Stimulated activated CD8-positive, alpha-beta memory T cell treated with anti-CD3 and anti-CD28 coated beads, Interleukin-15, amount 100 ng/mL, for 24 hours (primary cell): Measurements from ENCODE around the gene FAM174C.

ENCODE experiments used
- DNase-seq: peaks from one replicate; pipeline ENCODE4 v3.0.0-alpha.2; 2020; ENCODE audit warnings: low read depth

Gene FAM174C

DNA sequence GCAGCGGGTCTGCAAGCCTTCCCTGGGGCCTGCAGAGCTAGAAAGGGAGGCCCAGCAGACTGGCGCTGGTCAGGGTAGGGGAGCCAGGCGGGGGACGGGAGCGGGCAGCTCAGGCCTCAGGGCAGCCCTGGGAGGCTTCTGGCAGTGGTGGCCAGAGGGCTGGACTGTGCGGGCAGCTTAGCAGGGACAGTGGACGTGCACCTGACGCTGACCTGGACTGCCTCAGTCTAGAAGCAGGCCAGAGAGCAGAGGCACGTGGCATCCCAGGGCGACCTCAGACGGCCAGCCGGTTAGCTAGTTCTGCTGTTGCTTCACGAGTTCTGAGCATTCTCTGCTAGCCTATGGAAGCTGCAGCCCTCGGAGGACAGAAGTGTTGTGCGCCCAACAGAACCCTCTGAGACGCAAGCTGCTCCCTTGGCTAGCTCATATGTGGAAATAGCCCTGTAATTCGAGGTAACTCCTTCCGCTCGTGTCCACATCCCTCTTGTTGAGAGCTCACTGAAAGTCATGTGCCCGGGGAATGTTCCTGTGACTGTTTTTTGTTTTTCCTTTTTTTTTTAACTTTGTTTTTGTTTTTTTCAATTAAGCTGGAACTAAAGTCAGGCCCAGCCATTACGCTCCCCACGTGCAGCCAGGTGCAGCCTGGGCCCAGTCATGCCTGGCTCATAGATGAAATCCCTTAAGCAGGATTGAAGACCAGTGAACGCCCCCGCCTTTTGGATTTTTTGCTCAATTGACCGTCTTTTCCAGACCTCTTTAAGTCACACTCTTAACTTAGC is 1.9 kb upstream of the FAM174C start:
- no peak for DNase-seq

GRCh38 chr19:1274081-1274851 is 1.1 kb upstream of the FAM174C start:
- DNase-seq = no peak

DNA sequence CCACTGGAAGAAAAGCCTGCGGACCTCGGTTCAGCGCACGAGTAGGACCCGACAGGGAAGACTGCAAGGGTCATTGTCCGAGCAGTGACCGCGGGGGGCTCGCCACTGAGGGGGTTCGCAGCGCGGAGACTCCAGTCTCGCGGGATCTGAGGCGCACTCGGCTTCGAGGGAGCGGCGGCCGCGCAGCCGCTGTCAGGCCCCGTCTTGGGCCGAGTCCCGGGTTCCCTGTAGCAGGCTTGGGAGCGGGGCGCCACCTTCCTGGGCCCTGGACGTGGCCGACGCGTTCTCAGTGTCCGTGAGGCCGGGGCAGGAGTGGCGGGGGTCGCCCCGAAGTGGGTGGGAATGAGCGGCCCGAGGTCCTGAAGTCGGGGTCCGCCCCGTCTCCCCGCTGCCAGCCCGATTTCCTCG is 474 bp upstream of the FAM174C start:
- DNase-seq = no peak

- no peak for DNase-seq
These were observed 772 bp downstream of the FAM174C start for GRCh38 chr19:1275976-1276627.

DNA sequence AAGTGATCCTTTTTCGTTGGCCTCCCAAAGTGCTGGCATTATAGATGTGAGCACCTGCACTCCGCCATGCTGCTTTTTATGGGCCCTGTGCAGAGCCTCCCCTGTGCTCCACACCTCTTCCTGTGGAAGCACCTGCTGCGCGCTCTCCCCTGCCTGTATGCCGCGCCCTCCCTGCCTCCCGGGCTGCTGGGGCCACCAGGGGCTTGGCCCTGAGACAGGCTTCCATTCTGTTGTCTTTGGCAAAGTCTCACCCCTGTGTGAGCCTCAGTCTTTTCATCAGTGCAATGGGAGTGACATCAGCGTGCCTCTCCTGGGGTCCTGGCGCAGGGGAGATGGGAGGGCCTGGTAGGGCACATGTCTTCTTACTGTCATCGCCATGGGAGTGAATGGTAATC is 1.3 kb downstream of the FAM174C start:
- no peak for DNase-seq

DNA sequence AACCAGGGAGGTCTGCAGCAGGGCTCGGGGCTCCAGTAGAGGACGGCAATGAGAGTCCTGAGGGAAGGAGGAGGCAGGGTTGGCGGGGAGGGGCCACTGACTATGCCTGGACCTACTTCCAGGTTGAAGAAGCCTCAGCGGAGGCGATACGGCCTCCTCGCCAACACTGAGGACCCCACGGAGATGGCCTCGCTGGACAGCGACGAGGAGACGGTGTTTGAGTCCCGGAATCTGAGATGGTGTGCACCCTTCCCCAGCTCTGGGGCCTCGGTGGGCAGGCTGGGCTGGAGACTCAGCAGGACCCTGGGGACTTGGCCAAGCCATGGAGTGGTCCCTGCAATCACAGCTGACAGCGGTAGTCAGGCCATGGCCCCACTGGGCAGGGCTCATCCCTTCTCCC is 1.7 kb downstream of the FAM174C start:
- no peak for DNase-seq

DNA sequence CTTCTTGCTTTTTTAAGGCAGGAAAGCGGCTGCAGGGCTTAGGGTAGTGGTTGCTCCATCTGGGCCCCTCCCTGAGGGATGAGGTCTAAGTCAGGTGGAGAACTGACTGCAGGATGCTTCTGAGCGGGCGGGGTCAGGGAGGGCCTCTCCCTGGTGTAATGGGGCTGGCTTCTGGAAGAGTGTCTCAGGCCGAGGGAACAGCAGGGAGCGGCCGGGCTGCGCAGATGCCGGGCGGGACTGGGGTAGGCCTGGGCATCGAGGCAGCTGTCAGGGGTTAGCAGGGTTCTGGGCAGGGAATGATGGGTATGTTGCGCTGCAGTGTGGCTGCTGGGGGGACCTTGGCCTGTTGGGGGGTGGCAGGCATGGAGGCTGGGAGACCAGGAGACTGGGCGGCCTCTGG is 2.7 kb downstream of the FAM174C start:
- DNase-seq = no peak

DNA sequence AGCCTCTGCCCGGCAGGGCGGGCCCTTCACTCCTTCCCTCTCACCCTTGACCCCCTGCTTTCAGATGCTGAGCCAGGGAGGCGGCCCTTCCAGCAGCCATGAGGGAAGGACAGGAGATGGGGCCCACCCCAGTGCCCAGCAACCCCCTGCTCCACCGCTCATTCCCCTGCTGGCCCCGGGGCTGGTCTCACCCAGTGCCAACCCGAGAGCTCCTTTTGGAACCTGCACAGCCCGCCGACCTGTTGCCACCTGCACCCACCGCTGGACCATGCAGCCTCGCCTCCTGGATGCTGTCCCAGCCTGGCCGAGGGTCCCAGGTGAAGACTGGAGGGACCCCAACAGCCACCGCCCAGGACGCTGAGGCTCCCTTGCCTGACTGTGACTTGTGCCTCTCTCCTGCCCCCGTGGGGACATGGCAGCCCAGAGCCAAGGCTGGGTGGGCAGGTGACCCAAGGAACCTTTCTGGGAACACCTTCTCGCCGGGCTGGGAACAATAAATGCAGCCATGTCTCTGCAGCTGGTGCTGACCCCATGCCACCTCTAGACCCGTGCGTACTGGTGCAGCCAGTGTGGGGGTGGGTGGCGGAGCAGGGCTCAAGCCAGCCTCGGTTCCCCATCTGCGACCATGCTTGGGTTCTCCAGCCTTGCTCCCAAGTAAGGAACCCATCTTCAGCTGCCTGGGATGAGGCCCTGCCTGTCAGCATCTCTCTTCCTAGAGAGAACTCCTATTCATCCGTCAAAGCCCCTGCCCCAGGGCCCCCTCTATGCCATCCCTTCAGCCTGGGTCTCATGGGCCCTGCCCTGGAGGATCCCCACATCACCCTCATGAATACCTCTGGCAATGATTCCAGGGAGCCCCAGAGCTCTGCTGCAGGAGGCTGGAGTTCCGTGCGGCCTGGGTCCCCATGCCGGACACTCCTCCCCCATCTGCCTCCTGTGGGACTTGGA is 3.7 kb downstream of the FAM174C start:
- DNase-seq = no peak

DNA sequence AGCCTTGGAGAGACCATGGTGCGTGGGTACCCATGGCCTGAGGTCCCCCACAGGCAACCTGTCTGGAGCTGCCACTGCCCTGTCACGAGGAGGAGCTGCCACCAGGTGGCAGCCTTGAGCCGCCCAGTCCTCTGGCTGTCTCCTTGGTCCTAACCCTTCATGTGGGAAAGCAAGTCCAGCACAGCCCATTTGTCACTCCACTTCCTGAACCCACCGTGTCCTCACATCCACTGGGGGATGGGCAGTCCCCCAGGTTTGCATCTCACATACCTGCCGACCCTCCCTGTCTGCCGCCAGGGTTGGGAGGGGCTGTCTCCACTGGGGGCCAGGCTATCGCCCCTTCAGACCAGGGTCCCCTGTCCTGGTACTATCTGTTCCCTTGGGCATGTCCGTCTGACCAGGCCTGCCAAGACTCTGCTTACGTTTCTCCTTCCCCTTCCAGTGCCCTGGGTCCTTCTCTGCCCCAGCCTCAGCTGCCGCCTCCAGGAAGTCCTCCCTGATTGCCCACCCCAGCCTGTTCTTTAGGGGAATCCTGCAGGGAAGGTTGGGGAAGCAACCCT is 4.5 kb downstream of the FAM174C start:
- DNase-seq = peak; percentile 68

GRCh38 chr19:1280636-1281568 is 5.6 kb downstream of the FAM174C start:
- DNase-seq = no peak

GRCh38 chr19:1281569-1282287 is 6.4 kb downstream of the FAM174C start:
- DNase-seq = no peak

- DNase-seq = no peak
These were observed 7.4 kb downstream of the FAM174C start for GRCh38 chr19:1282588-1283206.

DNA sequence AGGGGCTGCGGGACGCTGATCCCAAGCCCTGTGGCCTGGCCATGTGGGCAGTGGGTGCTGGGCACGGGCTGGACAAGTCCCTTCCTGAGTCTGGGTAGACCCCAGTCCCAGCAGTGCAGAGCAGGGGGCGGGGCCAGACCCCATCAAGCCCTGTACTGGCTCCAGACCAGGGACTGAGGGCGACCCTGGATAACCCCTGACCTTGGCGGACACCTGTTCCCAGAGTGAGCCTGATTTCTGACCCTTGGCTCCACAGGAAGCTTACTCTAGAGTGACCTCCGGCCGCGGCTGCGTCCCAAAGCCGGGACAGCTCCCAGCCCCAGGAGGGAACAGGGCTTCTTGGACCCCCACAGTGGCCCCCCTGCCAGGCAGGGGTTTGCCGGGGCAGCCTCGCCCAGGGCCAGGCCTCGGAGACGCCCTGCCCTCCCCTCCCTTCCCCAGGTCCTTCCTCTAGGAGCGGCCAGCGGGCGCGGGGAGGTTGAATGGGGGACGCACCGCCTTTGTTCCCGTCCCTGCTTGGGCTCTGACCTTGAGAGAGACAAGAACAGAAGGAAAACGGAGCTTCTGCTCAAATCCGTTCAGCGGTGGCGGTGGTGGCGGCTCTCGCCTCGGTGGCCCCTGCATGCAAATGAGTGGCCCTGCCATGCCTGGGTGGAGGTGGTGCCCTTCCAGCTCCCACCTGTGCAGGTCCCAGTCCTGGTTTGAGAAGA is 8.0 kb downstream of the FAM174C start:
- DNase-seq = no peak

DNA sequence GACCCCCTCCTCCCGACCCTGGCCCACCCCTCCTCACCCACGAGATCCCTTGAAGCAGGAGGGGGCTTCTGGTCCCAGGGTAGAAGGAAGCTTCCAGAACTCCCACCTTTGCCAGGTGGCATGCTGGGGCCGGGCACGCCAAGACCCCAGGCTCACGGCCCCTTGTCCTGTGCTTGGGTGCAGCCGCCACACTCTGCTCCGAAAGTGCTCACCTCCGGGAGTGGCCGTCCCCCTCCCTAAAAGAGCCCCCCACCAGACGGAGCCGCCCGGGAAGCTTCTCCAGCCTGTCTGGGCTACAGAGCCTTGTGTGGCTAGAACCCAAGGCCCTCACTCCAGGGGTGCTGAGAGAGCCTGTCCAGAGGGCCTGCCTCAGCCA is 8.6 kb downstream of the FAM174C start:
- no peak for DNase-seq

GRCh38 chr19:1284293-1284978 is 9.1 kb downstream of the FAM174C start:
- DNase-seq = no peak

- no peak for DNase-seq
These were observed 9.8 kb downstream of the FAM174C start for GRCh38 chr19:1284979-1285736.

GRCh38 chr19:1285737-1286360 is 10.5 kb downstream of the FAM174C start, which contains the start of gene EFNA2:
Gene EFNA2, plus strand, starts transcription at chr19:1285873. Its CDS starts 296 bp downstream, at chr19:1286169.
- no peak for DNase-seq
